Measurements from ENCODE around the gene YIPF2.

YIPF2 gene

GRCh38 chr19:10921199-10921909 is 7.1 kb downstream of the YIPF2 start:
- TF ChIP-seq SPI1 (IDR thresholded peaks at IDR 0.05; ENCODE audit: low read depth, low read length) (no peak), POLR2A (IDR thresholded peaks at IDR 0.05; ENCODE audit: low read depth, low read length) (no peak), POU2F2 (IDR thresholded peaks at IDR 0.05; ENCODE audit: low read depth, low read length) (0 out of 2 replicates have a peak, but pooled peaks have one; percentile 31), POLR2AphosphoS5 (IDR thresholded peaks at IDR 0.05; ENCODE audit: low read depth, low read length) (0 out of 2 replicates have a peak, but pooled peaks have one; percentile 3)
- FAIRE-seq (no peak), DNase-seq (ENCODE audit: insufficient read length, low spot score) (no peak)

- TF ChIP-seq TAF1 (IDR thresholded peaks at IDR 0.05; ENCODE audit: low read depth, low read length), result no peak
- no peak for TF ChIP-seq POLR2AphosphoS5 (IDR thresholded peaks at IDR 0.05; ENCODE audit: low read depth, low read length)
- no peak for TF ChIP-seq PAX5 (IDR thresholded peaks at IDR 0.05; ENCODE audit: insufficient read depth, low read length, severe bottlenecking)
- TF ChIP-seq POU2F2 (IDR thresholded peaks at IDR 0.05; ENCODE audit: low read depth, low read length), result no peak
- no peak for TF ChIP-seq POLR2A (IDR thresholded peaks at IDR 0.05; ENCODE audit: low read depth, low read length)
- TF ChIP-seq SPI1 (IDR thresholded peaks at IDR 0.05; ENCODE audit: low read depth, low read length), result no peak
- no peak for DNase-seq (ENCODE audit: insufficient read length, low spot score)
- FAIRE-seq, result no peak
Observed at GRCh38 chr19:10920781-10921180, 7.7 kb downstream of the YIPF2 start.

- no peak for DNase-seq (ENCODE audit: insufficient read length, low spot score)
- FAIRE-seq, result no peak
- no peak for TF ChIP-seq PAX5 (IDR thresholded peaks at IDR 0.05; ENCODE audit: insufficient read depth, low read length, severe bottlenecking)
- TF ChIP-seq SPI1 (IDR thresholded peaks at IDR 0.05; ENCODE audit: low read depth, low read length), result no peak
- TF ChIP-seq POLR2A (IDR thresholded peaks at IDR 0.05; ENCODE audit: low read depth, low read length), result no peak
- TF ChIP-seq POLR2AphosphoS5 (IDR thresholded peaks at IDR 0.05; ENCODE audit: low read depth, low read length), result no peak
- no peak for TF ChIP-seq POU2F2 (IDR thresholded peaks at IDR 0.05; ENCODE audit: low read depth, low read length)
- no peak for TF ChIP-seq TAF1 (IDR thresholded peaks at IDR 0.05; ENCODE audit: low read depth, low read length)
Observed at GRCh38 chr19:10920288-10920655, 8.2 kb downstream of the YIPF2 start.

- FAIRE-seq (no peak), DNase-seq (ENCODE audit: insufficient read length, low spot score) (no peak)
- TF ChIP-seq PAX5 (IDR thresholded peaks at IDR 0.05; ENCODE audit: insufficient read depth, low read length, severe bottlenecking) (no peak), TAF1 (IDR thresholded peaks at IDR 0.05; ENCODE audit: low read depth, low read length) (no peak), POLR2A (IDR thresholded peaks at IDR 0.05; ENCODE audit: low read depth, low read length) (no peak), POLR2AphosphoS5 (IDR thresholded peaks at IDR 0.05; ENCODE audit: low read depth, low read length) (no peak), SPI1 (IDR thresholded peaks at IDR 0.05; ENCODE audit: low read depth, low read length) (no peak), POU2F2 (IDR thresholded peaks at IDR 0.05; ENCODE audit: low read depth, low read length) (no peak)
Observed at GRCh38 chr19:10919352-10920287, 8.8 kb downstream of the YIPF2 start.

- FAIRE-seq (no peak), DNase-seq (ENCODE audit: insufficient read length, low spot score) (no peak)
- TF ChIP-seq SPI1 (IDR thresholded peaks at IDR 0.05; ENCODE audit: low read depth, low read length), result no peak
- TF ChIP-seq POU2F2 (IDR thresholded peaks at IDR 0.05; ENCODE audit: low read depth, low read length), result no peak
- no peak for TF ChIP-seq TAF1 (IDR thresholded peaks at IDR 0.05; ENCODE audit: low read depth, low read length)
- TF ChIP-seq PAX5 (IDR thresholded peaks at IDR 0.05; ENCODE audit: insufficient read depth, low read length, severe bottlenecking), result no peak
Observed at GRCh38 chr19:10918359-10918758, 10.1 kb downstream of the YIPF2 start.

- TF ChIP-seq SPI1 (IDR thresholded peaks at IDR 0.05; ENCODE audit: low read depth, low read length) (no peak), TAF1 (IDR thresholded peaks at IDR 0.05; ENCODE audit: low read depth, low read length) (no peak), POLR2A (IDR thresholded peaks at IDR 0.05; ENCODE audit: low read depth, low read length) (no peak), POU2F2 (IDR thresholded peaks at IDR 0.05; ENCODE audit: low read depth, low read length) (no peak), PAX5 (IDR thresholded peaks at IDR 0.05; ENCODE audit: insufficient read depth, low read length, severe bottlenecking) (no peak), POLR2AphosphoS5 (IDR thresholded peaks at IDR 0.05; ENCODE audit: low read depth, low read length) (no peak)
- DNase-seq (ENCODE audit: insufficient read length, low spot score) (no peak), FAIRE-seq (no peak)
Observed at GRCh38 chr19:10916602-10917001, 11.8 kb downstream of the YIPF2 start.

GRCh38 chr19:10915130-10916091 is 13.0 kb downstream of the YIPF2 start:
- TF ChIP-seq SPI1 (IDR thresholded peaks at IDR 0.05; ENCODE audit: low read depth, low read length) (no peak), POLR2A (IDR thresholded peaks at IDR 0.05; ENCODE audit: low read depth, low read length) (no peak), POU2F2 (IDR thresholded peaks at IDR 0.05; ENCODE audit: low read depth, low read length) (no peak), POLR2AphosphoS5 (IDR thresholded peaks at IDR 0.05; ENCODE audit: low read depth, low read length) (no peak), PAX5 (IDR thresholded peaks at IDR 0.05; ENCODE audit: insufficient read depth, low read length, severe bottlenecking) (no peak), TAF1 (IDR thresholded peaks at IDR 0.05; ENCODE audit: low read depth, low read length) (no peak)
- DNase-seq (ENCODE audit: insufficient read length, low spot score), result no peak
- FAIRE-seq, result no peak

GRCh38 chr19:10913716-10914340 is 14.6 kb downstream of the YIPF2 start:
- FAIRE-seq (no peak), DNase-seq (ENCODE audit: insufficient read length, low spot score) (no peak)
- TF ChIP-seq SPI1 (IDR thresholded peaks at IDR 0.05; ENCODE audit: low read depth, low read length) (no peak), PAX5 (IDR thresholded peaks at IDR 0.05; ENCODE audit: insufficient read depth, low read length, severe bottlenecking) (no peak), TAF1 (IDR thresholded peaks at IDR 0.05; ENCODE audit: low read depth, low read length) (no peak), POLR2A (IDR thresholded peaks at IDR 0.05; ENCODE audit: low read depth, low read length) (no peak), POU2F2 (IDR thresholded peaks at IDR 0.05; ENCODE audit: low read depth, low read length) (no peak), POLR2AphosphoS5 (IDR thresholded peaks at IDR 0.05; ENCODE audit: low read depth, low read length) (no peak)
